Measurements from ENCODE around the gene TGFB1I1.
A peak's percentile ranks its signal among the peaks of the same experiment; 100 is the strongest.

The TGFB1I1 gene

GRCh38 chr16:31471875-31472708 lies at the start of gene TGFB1I1:
TGFB1I1 (plus strand) TSS chr16:31472152; CDS start chr16:31472189, 37 bp downstream.
- H3K27me3 ChIP-seq (ENCODE audit: control insufficient read depth, insufficient read depth, low read length) = peaks cover 34% of the 10 kb centered on the region
- peaks cover 7% of the 10 kb centered on the region for H3K4me1 ChIP-seq (ENCODE audit: control insufficient read depth, insufficient read depth, low read length)
- no peaks in the 10 kb centered on the region for H3K9me3 ChIP-seq (ENCODE audit: control insufficient read depth, insufficient read depth, low read length)
- H3K4me3 ChIP-seq (ENCODE audit: low read depth, low read length) = peak within 1 kb of the TSS; percentile 70
- H3K9ac ChIP-seq (ENCODE audit: low read depth, low read length) = peak within 1 kb of the TSS; percentile 47
- H3K36me3 ChIP-seq (ENCODE audit: control insufficient read depth, insufficient read depth, low read length) = no peaks in the 10 kb centered on the region

GRCh38 chr16:31423241-31423640 lies 48.7 kb upstream of the TGFB1I1 start:
- Histone ChIP-seq H3K4me1 (ENCODE audit: control insufficient read depth, insufficient read depth, low read length) (no peaks in the 10 kb centered on the region), H3K9me3 (ENCODE audit: control insufficient read depth, insufficient read depth, low read length) (peaks cover 4% of the 10 kb centered on the region), H3K36me3 (ENCODE audit: control insufficient read depth, insufficient read depth, low read length) (no peaks in the 10 kb centered on the region), H3K9ac (ENCODE audit: low read depth, low read length) (no peak overlapping the region), H3K27me3 (ENCODE audit: control insufficient read depth, insufficient read depth, low read length) (peaks cover 30% of the 10 kb centered on the region), H3K4me3 (ENCODE audit: low read depth, low read length) (no peak overlapping the region)

GRCh38 chr16:31423801-31424200 lies 48.2 kb upstream of the TGFB1I1 start:
- Histone ChIP-seq H3K4me3 (ENCODE audit: low read depth, low read length) (no peak overlapping the region), H3K9ac (ENCODE audit: low read depth, low read length) (no peak overlapping the region), H3K9me3 (ENCODE audit: control insufficient read depth, insufficient read depth, low read length) (peaks cover 4% of the 10 kb centered on the region), H3K4me1 (ENCODE audit: control insufficient read depth, insufficient read depth, low read length) (no peaks in the 10 kb centered on the region), H3K36me3 (ENCODE audit: control insufficient read depth, insufficient read depth, low read length) (no peaks in the 10 kb centered on the region), H3K27me3 (ENCODE audit: control insufficient read depth, insufficient read depth, low read length) (peaks cover 36% of the 10 kb centered on the region)

- Histone ChIP-seq H3K4me3 (ENCODE audit: low read depth, low read length) (peak overlapping the region; percentile 13), H3K4me1 (ENCODE audit: control insufficient read depth, insufficient read depth, low read length) (peaks cover 5% of the 10 kb centered on the region), H3K36me3 (ENCODE audit: control insufficient read depth, insufficient read depth, low read length) (no peaks in the 10 kb centered on the region), H3K9ac (ENCODE audit: low read depth, low read length) (no peak overlapping the region), H3K9me3 (ENCODE audit: control insufficient read depth, insufficient read depth, low read length) (peaks cover 4% of the 10 kb centered on the region), H3K27me3 (ENCODE audit: control insufficient read depth, insufficient read depth, low read length) (peaks cover 40% of the 10 kb centered on the region)
These were observed 44.3 kb upstream of the TGFB1I1 start for GRCh38 chr16:31427441-31428278.

GRCh38 chr16:31428279-31428597 lies 43.7 kb upstream of the TGFB1I1 start, which contains the start of gene COX6A2:
COX6A2 (minus strand) TSS chr16:31428360; CDS start chr16:31428325, 35 bp downstream.
- peaks cover 4% of the 10 kb centered on the region for H3K9me3 ChIP-seq (ENCODE audit: control insufficient read depth, insufficient read depth, low read length)
- H3K27me3 ChIP-seq (ENCODE audit: control insufficient read depth, insufficient read depth, low read length) = peaks cover 35% of the 10 kb centered on the region
- H3K4me3 ChIP-seq (ENCODE audit: low read depth, low read length) = peak within 1 kb of the TSS; percentile 13
- no peak within 1 kb of the TSS for H3K9ac ChIP-seq (ENCODE audit: low read depth, low read length)
- H3K4me1 ChIP-seq (ENCODE audit: control insufficient read depth, insufficient read depth, low read length) = peaks cover 5% of the 10 kb centered on the region
- no peaks in the 10 kb centered on the region for H3K36me3 ChIP-seq (ENCODE audit: control insufficient read depth, insufficient read depth, low read length)

- Histone ChIP-seq H3K36me3 (ENCODE audit: control insufficient read depth, insufficient read depth, low read length) (no peaks in the 10 kb centered on the region), H3K9me3 (ENCODE audit: control insufficient read depth, insufficient read depth, low read length) (peaks cover 4% of the 10 kb centered on the region), H3K4me3 (ENCODE audit: low read depth, low read length) (no peak overlapping the region), H3K4me1 (ENCODE audit: control insufficient read depth, insufficient read depth, low read length) (peaks cover 5% of the 10 kb centered on the region), H3K9ac (ENCODE audit: low read depth, low read length) (no peak overlapping the region), H3K27me3 (ENCODE audit: control insufficient read depth, insufficient read depth, low read length) (peaks cover 32% of the 10 kb centered on the region)
These were observed 43.2 kb upstream of the TGFB1I1 start for GRCh38 chr16:31428638-31429247.

- Histone ChIP-seq H3K9me3 (ENCODE audit: control insufficient read depth, insufficient read depth, low read length) (peaks cover 4% of the 10 kb centered on the region), H3K4me1 (ENCODE audit: control insufficient read depth, insufficient read depth, low read length) (peaks cover 5% of the 10 kb centered on the region), H3K4me3 (ENCODE audit: low read depth, low read length) (no peak overlapping the region), H3K9ac (ENCODE audit: low read depth, low read length) (no peak overlapping the region), H3K27me3 (ENCODE audit: control insufficient read depth, insufficient read depth, low read length) (peaks cover 32% of the 10 kb centered on the region), H3K36me3 (ENCODE audit: control insufficient read depth, insufficient read depth, low read length) (no peaks in the 10 kb centered on the region)
These were observed 42.6 kb upstream of the TGFB1I1 start for GRCh38 chr16:31429314-31429713.

GRCh38 chr16:31429796-31430195 lies 42.2 kb upstream of the TGFB1I1 start:
- Histone ChIP-seq H3K36me3 (ENCODE audit: control insufficient read depth, insufficient read depth, low read length) (no peaks in the 10 kb centered on the region), H3K4me3 (ENCODE audit: low read depth, low read length) (no peak overlapping the region), H3K4me1 (ENCODE audit: control insufficient read depth, insufficient read depth, low read length) (peaks cover 5% of the 10 kb centered on the region), H3K9ac (ENCODE audit: low read depth, low read length) (no peak overlapping the region), H3K27me3 (ENCODE audit: control insufficient read depth, insufficient read depth, low read length) (peaks cover 31% of the 10 kb centered on the region), H3K9me3 (ENCODE audit: control insufficient read depth, insufficient read depth, low read length) (peaks cover 4% of the 10 kb centered on the region)

- no peak overlapping the region for H3K9ac ChIP-seq (ENCODE audit: low read depth, low read length)
- H3K4me1 ChIP-seq (ENCODE audit: control insufficient read depth, insufficient read depth, low read length) = peaks cover 5% of the 10 kb centered on the region
- no peak overlapping the region for H3K4me3 ChIP-seq (ENCODE audit: low read depth, low read length)
- peaks cover 4% of the 10 kb centered on the region for H3K9me3 ChIP-seq (ENCODE audit: control insufficient read depth, insufficient read depth, low read length)
- H3K27me3 ChIP-seq (ENCODE audit: control insufficient read depth, insufficient read depth, low read length) = peaks cover 28% of the 10 kb centered on the region
- no peaks in the 10 kb centered on the region for H3K36me3 ChIP-seq (ENCODE audit: control insufficient read depth, insufficient read depth, low read length)
These were observed 41.4 kb upstream of the TGFB1I1 start for GRCh38 chr16:31430380-31431052.

- Histone ChIP-seq H3K36me3 (ENCODE audit: control insufficient read depth, insufficient read depth, low read length) (no peaks in the 10 kb centered on the region), H3K4me3 (ENCODE audit: low read depth, low read length) (no peak overlapping the region), H3K27me3 (ENCODE audit: control insufficient read depth, insufficient read depth, low read length) (peaks cover 1% of the 10 kb centered on the region), H3K9me3 (ENCODE audit: control insufficient read depth, insufficient read depth, low read length) (no peaks in the 10 kb centered on the region), H3K4me1 (ENCODE audit: control insufficient read depth, insufficient read depth, low read length) (peaks cover 3% of the 10 kb centered on the region), H3K9ac (ENCODE audit: low read depth, low read length) (no peak overlapping the region)
These were observed 36.4 kb upstream of the TGFB1I1 start for GRCh38 chr16:31435341-31436220.

Data from iPS-15b (cell line).